ENCODE results near the gene COL12A1.

The COL12A1 gene

DNA sequence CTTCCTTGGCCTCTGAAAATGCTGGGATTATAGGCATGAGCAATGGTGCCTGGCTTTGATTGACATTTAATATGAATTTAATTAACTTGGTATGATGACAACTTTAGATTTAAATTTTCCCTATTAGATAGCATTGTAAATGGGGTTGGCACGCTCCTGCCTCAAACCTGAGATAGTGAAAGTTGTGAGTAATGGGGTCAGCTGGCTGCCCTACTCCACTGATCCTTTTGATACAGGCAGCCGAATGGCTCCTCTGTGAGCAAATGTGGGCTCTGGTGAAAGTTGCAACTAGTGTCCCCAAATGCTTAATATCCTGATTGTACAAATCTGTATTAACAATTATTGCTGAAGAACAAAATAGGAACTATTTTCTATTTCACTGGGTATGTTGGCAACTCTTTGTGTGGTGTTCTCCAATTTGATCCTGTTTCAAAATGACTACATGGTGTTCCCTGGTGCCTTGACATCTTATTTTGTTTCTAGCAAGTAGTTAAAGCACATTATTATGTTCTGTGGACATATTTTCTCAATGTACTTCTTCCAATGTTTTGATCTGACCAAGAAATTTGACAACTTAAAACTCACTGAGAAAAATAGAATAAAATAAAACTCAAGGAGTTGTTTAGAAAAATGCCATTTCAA lies 97.4 kb downstream of the COL12A1 start:
- TF ChIP-seq, protein P1, sequence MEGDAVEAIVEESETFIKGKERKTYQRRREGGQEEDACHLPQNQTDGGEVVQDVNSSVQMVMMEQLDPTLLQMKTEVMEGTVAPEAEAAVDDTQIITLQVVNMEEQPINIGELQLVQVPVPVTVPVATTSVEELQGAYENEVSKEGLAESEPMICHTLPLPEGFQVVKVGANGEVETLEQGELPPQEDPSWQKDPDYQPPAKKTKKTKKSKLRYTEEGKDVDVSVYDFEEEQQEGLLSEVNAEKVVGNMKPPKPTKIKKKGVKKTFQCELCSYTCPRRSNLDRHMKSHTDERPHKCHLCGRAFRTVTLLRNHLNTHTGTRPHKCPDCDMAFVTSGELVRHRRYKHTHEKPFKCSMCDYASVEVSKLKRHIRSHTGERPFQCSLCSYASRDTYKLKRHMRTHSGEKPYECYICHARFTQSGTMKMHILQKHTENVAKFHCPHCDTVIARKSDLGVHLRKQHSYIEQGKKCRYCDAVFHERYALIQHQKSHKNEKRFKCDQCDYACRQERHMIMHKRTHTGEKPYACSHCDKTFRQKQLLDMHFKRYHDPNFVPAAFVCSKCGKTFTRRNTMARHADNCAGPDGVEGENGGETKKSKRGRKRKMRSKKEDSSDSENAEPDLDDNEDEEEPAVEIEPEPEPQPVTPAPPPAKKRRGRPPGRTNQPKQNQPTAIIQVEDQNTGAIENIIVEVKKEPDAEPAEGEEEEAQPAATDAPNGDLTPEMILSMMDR (IDR thresholded peaks at IDR 0.05; ENCODE audit: low read depth, low read length, missing control alignments) = no peak
- no peak for DNase-seq (ENCODE audit: extremely low read depth, low read depth)
- no peak overlapping the region for H3K4me3 ChIP-seq (replicated peaks; ENCODE audit: low read depth, low read length)

DNA sequence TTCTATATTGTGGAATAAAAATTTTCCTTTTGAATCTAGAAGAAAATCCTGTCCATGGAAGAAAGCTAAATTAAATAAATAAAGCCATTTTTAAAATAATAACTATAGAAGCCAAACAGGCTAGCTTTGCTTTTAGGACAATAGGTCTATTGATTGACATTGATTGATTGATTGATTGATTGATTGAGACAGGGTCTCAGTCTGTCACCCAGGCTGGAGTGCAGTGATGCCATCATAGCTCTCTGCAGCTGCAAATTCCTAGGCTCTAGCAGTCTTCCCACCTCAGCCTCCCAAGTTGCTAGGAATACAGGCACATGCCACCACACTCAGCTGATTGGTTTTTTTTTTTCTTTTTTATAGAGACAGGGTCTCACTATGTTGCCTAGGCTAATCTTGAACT lies 97.9 kb downstream of the COL12A1 start:
- TF ChIP-seq, protein P1 (IDR thresholded peaks at IDR 0.05; ENCODE audit: low read depth, low read length, missing control alignments) = no peak
- DNase-seq (ENCODE audit: extremely low read depth, low read depth) = no peak
- no peak overlapping the region for H3K4me3 ChIP-seq (replicated peaks; ENCODE audit: low read depth, low read length)

DNA sequence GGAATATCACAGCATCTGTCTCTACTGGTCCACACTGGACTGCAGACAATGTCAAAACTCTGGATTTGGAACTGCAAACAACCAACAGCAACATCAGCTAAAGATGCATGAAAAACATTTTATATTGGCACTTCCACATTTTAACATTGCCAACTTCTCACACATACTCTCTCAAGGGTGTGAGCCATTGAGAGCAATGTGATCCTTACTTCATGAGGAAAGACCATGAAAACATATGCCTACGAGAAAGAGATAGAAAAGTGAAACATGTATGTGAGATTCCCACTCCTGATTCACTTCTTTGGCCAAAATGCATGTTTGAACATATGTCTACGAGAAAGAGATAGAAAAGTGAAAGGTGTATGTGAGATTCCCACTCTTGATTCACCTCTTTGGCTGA lies 99.4 kb downstream of the COL12A1 start:
- DNase-seq (ENCODE audit: extremely low read depth, low read depth) = no peak
- H3K4me3 ChIP-seq (replicated peaks; ENCODE audit: low read depth, low read length) = no peak overlapping the region
- TF ChIP-seq, protein P1 (IDR thresholded peaks at IDR 0.05; ENCODE audit: low read depth, low read length, missing control alignments) = no peak

- no peak for DNase-seq (ENCODE audit: extremely low read depth, low read depth)
- TF ChIP-seq, protein P1 (IDR thresholded peaks at IDR 0.05; ENCODE audit: low read depth, low read length, missing control alignments) = no peak
- H3K4me3 ChIP-seq (replicated peaks; ENCODE audit: low read depth, low read length) = no peak overlapping the region
These were observed 102.4 kb downstream of the COL12A1 start for GRCh38 chr6:75103431-75103830.

DNA sequence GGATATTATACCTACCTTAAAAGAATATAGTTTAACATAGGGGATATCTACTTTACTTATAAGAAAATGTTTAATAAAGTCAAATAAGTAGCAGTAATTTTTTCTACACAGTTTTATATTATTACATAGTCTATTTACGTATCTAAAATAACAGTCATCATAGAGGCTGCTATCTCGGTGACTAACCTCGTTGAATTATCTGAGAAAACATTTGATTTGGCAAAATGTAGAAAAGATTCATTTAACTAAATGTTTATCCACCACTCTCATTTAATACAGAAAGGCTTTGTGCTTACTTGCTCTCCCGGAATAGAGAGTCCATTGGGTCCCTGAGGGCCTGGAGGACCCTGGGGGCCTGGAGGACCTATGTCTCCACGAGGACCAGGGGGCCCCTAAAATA lies 103.6 kb downstream of the COL12A1 start:
- no peak for DNase-seq (ENCODE audit: extremely low read depth, low read depth)
- no peak overlapping the region for H3K4me3 ChIP-seq (replicated peaks; ENCODE audit: low read depth, low read length)
- TF ChIP-seq, protein P1 (IDR thresholded peaks at IDR 0.05; ENCODE audit: low read depth, low read length, missing control alignments) = no peak

- TF ChIP-seq, protein P1 (IDR thresholded peaks at IDR 0.05; ENCODE audit: low read depth, low read length, missing control alignments) = no peak
- no peak overlapping the region for H3K4me3 ChIP-seq (replicated peaks; ENCODE audit: low read depth, low read length)
- DNase-seq (ENCODE audit: extremely low read depth, low read depth) = no peak
These were observed 104.0 kb downstream of the COL12A1 start for GRCh38 chr6:75101896-75102295.

GRCh38 chr6:75098709-75099108 lies 107.1 kb downstream of the COL12A1 start:
- TF ChIP-seq, protein P1 (IDR thresholded peaks at IDR 0.05; ENCODE audit: low read depth, low read length, missing control alignments) = no peak
- peak; percentile 90 for DNase-seq (ENCODE audit: extremely low read depth, low read depth)
- H3K4me3 ChIP-seq (replicated peaks; ENCODE audit: low read depth, low read length) = no peak overlapping the region

All from HFF-Myc (cell line).